ENCODE data around the gene MRPS18B.
"Not testable (repeated sequence)": the region's sequence is repeated elsewhere in the genome, so short reads cannot be mapped to it uniquely, and the experiment has no call there.

Gene MRPS18B

GRCh38 chr6:30573113-30573512 is 44.5 kb upstream of the MRPS18B start:
- H3K27me3 ChIP-seq (ENCODE audit: insufficient read depth, insufficient read length) = peaks cover 12% of the 10 kb centered on the region
- TF ChIP-seq SUZ12 (IDR thresholded peaks at IDR 0.05; ENCODE audit: extremely low read depth, insufficient read depth, insufficient read length) (no peak), YY1 (IDR thresholded peaks at IDR 0.05; ENCODE audit: insufficient read depth, insufficient read length) (no peak), ZNF274 (IDR thresholded peaks at IDR 0.05; ENCODE audit: low read depth, low read length) (no peak)
- no peak for DNase-seq (ENCODE audit: low read depth, low spot score)
- no peaks in the 10 kb centered on the region for H3K9me3 ChIP-seq (ENCODE audit: insufficient read depth, low read length)
- H3K9ac ChIP-seq (ENCODE audit: insufficient read length, low read depth) = no peak overlapping the region
- H3K36me3 ChIP-seq (ENCODE audit: insufficient read depth, insufficient read length, low read length) = peaks cover 48% of the 10 kb centered on the region
- H3K4me3 ChIP-seq (ENCODE audit: insufficient read length, low read depth) = no peak overlapping the region
- H3K4me1 ChIP-seq (ENCODE audit: insufficient read depth, insufficient read length) = no peaks in the 10 kb centered on the region

DNA sequence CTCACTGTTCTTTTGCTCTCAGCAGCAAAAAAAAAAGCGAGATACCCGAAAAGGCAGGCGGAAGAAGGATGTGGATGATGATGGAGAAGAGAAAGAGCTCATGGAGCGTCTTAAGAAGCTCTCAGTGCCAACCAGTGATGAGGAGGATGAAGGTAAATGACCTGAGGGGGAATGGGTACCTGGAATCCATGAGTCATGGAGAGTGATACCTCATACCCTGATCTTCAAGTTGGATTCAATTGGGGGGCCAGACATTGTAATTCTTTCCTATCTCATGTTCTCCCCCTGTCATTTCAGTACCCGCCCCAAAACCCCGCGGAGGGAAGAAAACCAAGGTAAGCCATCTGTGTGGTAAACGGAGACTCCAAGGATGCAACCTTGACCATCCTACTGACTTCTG is 39.6 kb upstream of the MRPS18B start:
- Histone ChIP-seq H3K9ac (ENCODE audit: insufficient read length, low read depth) (no peak overlapping the region), H3K4me3 (ENCODE audit: insufficient read length, low read depth) (no peak overlapping the region), H3K4me1 (ENCODE audit: insufficient read depth, insufficient read length) (no peaks in the 10 kb centered on the region), H3K27me3 (ENCODE audit: insufficient read depth, insufficient read length) (no peaks in the 10 kb centered on the region), H3K36me3 (ENCODE audit: insufficient read depth, insufficient read length, low read length) (peaks cover 78% of the 10 kb centered on the region), H3K9me3 (ENCODE audit: insufficient read depth, low read length) (no peaks in the 10 kb centered on the region)
- TF ChIP-seq YY1 (IDR thresholded peaks at IDR 0.05; ENCODE audit: insufficient read depth, insufficient read length) (no peak), SUZ12 (IDR thresholded peaks at IDR 0.05; ENCODE audit: extremely low read depth, insufficient read depth, insufficient read length) (no peak), ZNF274 (IDR thresholded peaks at IDR 0.05; ENCODE audit: low read depth, low read length) (no peak)
- DNase-seq (ENCODE audit: low read depth, low spot score) = no peak

GRCh38 chr6:30583921-30584320 is 33.7 kb upstream of the MRPS18B start:
- no peaks in the 10 kb centered on the region for H3K4me1 ChIP-seq (ENCODE audit: insufficient read depth, insufficient read length)
- no peak overlapping the region for H3K4me3 ChIP-seq (ENCODE audit: insufficient read length, low read depth)
- H3K9me3 ChIP-seq (ENCODE audit: insufficient read depth, low read length) = no peaks in the 10 kb centered on the region
- no peak overlapping the region for H3K9ac ChIP-seq (ENCODE audit: insufficient read length, low read depth)
- TF ChIP-seq SUZ12 (IDR thresholded peaks at IDR 0.05; ENCODE audit: extremely low read depth, insufficient read depth, insufficient read length) (no peak), YY1 (IDR thresholded peaks at IDR 0.05; ENCODE audit: insufficient read depth, insufficient read length) (no peak), ZNF274 (IDR thresholded peaks at IDR 0.05; ENCODE audit: low read depth, low read length) (no peak)
- no peaks in the 10 kb centered on the region for H3K27me3 ChIP-seq (ENCODE audit: insufficient read depth, insufficient read length)
- peaks cover 79% of the 10 kb centered on the region for H3K36me3 ChIP-seq (ENCODE audit: insufficient read depth, insufficient read length, low read length)
- DNase-seq (ENCODE audit: low read depth, low spot score) = no peak

DNA sequence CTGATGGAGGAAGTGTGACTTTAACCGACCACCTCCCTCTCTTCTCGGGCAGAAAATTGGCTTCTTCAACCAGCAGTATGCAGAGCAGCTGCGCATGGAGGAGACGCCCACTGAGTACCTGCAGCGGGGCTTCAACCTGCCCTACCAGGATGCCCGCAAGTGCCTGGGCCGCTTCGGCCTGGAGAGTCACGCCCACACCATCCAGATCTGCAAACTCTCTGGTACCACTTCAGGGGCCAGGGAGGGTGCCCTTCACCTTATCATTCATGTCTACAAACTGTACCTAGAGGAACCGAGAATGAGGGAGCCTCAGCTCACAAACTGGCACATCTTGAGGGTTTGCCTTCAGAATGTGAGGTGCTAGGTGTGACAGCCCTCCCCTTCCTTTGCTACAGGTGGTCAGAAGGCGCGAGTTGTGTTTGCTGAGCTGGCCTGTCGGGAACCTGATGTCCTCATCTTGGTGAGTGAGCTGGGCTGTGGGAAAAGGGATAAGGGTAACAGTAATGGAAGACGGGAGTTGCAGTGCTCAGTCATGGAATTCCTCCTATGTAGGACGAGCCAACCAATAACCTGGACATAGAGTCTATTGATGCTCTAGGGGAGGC is 27.8 kb upstream of the MRPS18B start:
- no peak for DNase-seq (ENCODE audit: low read depth, low spot score)
- TF ChIP-seq YY1 (IDR thresholded peaks at IDR 0.05; ENCODE audit: insufficient read depth, insufficient read length) = no peak
- no peak for TF ChIP-seq SUZ12 (IDR thresholded peaks at IDR 0.05; ENCODE audit: extremely low read depth, insufficient read depth, insufficient read length)
- no peak for TF ChIP-seq ZNF274 (IDR thresholded peaks at IDR 0.05; ENCODE audit: low read depth, low read length)
- no peaks in the 10 kb centered on the region for H3K9me3 ChIP-seq (ENCODE audit: insufficient read depth, low read length)
- H3K27me3 ChIP-seq (ENCODE audit: insufficient read depth, insufficient read length) = no peaks in the 10 kb centered on the region
- H3K9ac ChIP-seq (ENCODE audit: insufficient read length, low read depth) = no peak overlapping the region
- H3K36me3 ChIP-seq (ENCODE audit: insufficient read depth, insufficient read length, low read length) = peaks cover 80% of the 10 kb centered on the region
- no peaks in the 10 kb centered on the region for H3K4me1 ChIP-seq (ENCODE audit: insufficient read depth, insufficient read length)
- no peak overlapping the region for H3K4me3 ChIP-seq (ENCODE audit: insufficient read length, low read depth)

GRCh38 chr6:30590509-30590908 is 27.1 kb upstream of the MRPS18B start:
- no peak overlapping the region for H3K9ac ChIP-seq (ENCODE audit: insufficient read length, low read depth)
- H3K4me3 ChIP-seq (ENCODE audit: insufficient read length, low read depth) = no peak overlapping the region
- peaks cover 79% of the 10 kb centered on the region for H3K36me3 ChIP-seq (ENCODE audit: insufficient read depth, insufficient read length, low read length)
- H3K9me3 ChIP-seq (ENCODE audit: insufficient read depth, low read length) = no peaks in the 10 kb centered on the region
- H3K27me3 ChIP-seq (ENCODE audit: insufficient read depth, insufficient read length) = no peaks in the 10 kb centered on the region
- H3K4me1 ChIP-seq (ENCODE audit: insufficient read depth, insufficient read length) = no peaks in the 10 kb centered on the region
- no peak for TF ChIP-seq ZNF274 (IDR thresholded peaks at IDR 0.05; ENCODE audit: low read depth, low read length)
- TF ChIP-seq YY1 (IDR thresholded peaks at IDR 0.05; ENCODE audit: insufficient read depth, insufficient read length) = no peak
- no peak for TF ChIP-seq SUZ12 (IDR thresholded peaks at IDR 0.05; ENCODE audit: extremely low read depth, insufficient read depth, insufficient read length)
- no peak for DNase-seq (ENCODE audit: low read depth, low spot score)

GRCh38 chr6:30591008-30591407 is 26.6 kb upstream of the MRPS18B start:
- Histone ChIP-seq H3K36me3 (ENCODE audit: insufficient read depth, insufficient read length, low read length) (peaks cover 76% of the 10 kb centered on the region), H3K9ac (ENCODE audit: insufficient read length, low read depth) (no peak overlapping the region), H3K4me3 (ENCODE audit: insufficient read length, low read depth) (no peak overlapping the region), H3K27me3 (ENCODE audit: insufficient read depth, insufficient read length) (no peaks in the 10 kb centered on the region), H3K9me3 (ENCODE audit: insufficient read depth, low read length) (no peaks in the 10 kb centered on the region), H3K4me1 (ENCODE audit: insufficient read depth, insufficient read length) (no peaks in the 10 kb centered on the region)
- TF ChIP-seq YY1 (IDR thresholded peaks at IDR 0.05; ENCODE audit: insufficient read depth, insufficient read length) (no peak), ZNF274 (IDR thresholded peaks at IDR 0.05; ENCODE audit: low read depth, low read length) (no peak), SUZ12 (IDR thresholded peaks at IDR 0.05; ENCODE audit: extremely low read depth, insufficient read depth, insufficient read length) (no peak)
- no peak for DNase-seq (ENCODE audit: low read depth, low spot score)

DNA sequence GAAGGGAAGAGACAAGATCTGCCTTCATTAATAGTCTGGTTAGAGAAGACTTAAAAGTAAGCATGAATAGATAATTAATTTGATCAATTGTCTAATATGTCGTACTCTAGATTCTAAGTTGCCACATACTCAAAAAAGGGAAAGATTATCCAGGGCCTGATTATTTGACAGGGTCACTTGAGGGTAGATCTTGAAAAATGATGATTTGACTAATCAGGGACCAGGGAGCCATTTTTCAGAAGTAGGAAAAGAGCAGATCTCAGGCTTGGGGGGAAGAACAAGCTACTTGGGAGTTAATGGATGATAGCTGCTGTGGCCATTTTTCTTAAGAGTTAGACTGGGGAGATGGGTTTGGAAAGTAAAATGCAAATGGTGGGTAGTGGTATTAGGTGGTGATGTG is 25.4 kb upstream of the MRPS18B start:
- H3K9me3 ChIP-seq (ENCODE audit: insufficient read depth, low read length) = no peaks in the 10 kb centered on the region
- no peak for TF ChIP-seq ZNF274 (IDR thresholded peaks at IDR 0.05; ENCODE audit: low read depth, low read length)
- TF ChIP-seq YY1 (IDR thresholded peaks at IDR 0.05; ENCODE audit: insufficient read depth, insufficient read length) = no peak
- no peak for TF ChIP-seq SUZ12 (IDR thresholded peaks at IDR 0.05; ENCODE audit: extremely low read depth, insufficient read depth, insufficient read length)
- H3K36me3 ChIP-seq (ENCODE audit: insufficient read depth, insufficient read length, low read length) = peaks cover 65% of the 10 kb centered on the region
- DNase-seq (ENCODE audit: low read depth, low spot score) = no peak
- H3K27me3 ChIP-seq (ENCODE audit: insufficient read depth, insufficient read length) = no peaks in the 10 kb centered on the region
- no peaks in the 10 kb centered on the region for H3K4me1 ChIP-seq (ENCODE audit: insufficient read depth, insufficient read length)
- H3K9ac ChIP-seq (ENCODE audit: insufficient read length, low read depth) = no peak overlapping the region
- H3K4me3 ChIP-seq (ENCODE audit: insufficient read length, low read depth) = no peak overlapping the region

DNA sequence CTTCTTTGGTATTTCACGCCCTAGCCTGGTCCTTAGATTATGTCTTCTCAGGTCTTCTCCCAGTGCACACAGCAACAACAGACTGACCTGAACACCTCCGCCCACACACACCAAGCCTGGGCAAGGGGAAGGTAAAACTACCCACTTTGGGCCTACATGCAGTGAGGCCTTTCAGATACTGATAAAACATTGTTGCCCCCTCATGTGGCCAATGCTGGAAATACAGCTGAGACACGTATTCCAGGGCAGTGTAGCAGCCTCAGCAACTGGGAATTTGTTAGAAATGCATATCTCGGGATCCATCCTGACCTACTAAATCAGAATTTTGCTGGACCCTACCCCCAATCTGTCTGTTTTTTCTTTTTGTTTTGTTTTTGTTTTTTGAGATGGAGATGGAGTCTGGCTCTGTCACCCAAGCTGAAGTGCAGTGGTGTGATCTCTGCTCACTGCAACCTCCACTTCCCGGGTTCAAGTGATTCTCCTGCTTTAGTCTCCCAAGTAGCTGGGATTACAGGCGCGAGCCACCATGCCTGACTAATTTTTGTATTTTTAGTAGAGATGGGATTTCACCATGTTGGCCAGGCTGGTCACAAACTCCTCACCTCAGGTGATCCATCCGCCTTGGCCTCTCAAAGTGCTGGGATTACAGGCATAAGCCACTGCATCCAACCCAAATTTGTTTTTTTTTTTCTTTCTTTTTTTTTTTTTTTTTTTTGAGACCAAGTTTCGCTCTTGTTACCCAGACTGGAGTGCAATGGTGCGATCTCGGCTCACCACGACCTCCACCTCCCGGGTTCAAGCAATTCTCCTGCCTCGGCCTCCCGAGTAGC is 20.1 kb upstream of the MRPS18B start:
- not testable (repeated sequence) for H3K9ac ChIP-seq (ENCODE audit: insufficient read length, low read depth); H3K27me3 ChIP-seq (ENCODE audit: insufficient read depth, insufficient read length); H3K4me1 ChIP-seq (ENCODE audit: insufficient read depth, insufficient read length); H3K4me3 ChIP-seq (ENCODE audit: insufficient read length, low read depth); H3K9me3 ChIP-seq (ENCODE audit: insufficient read depth, low read length)
- H3K36me3 ChIP-seq (ENCODE audit: insufficient read depth, insufficient read length, low read length) = peaks cover 52% of the 10 kb centered on the region
- DNase-seq (ENCODE audit: low read depth, low spot score) = peak; percentile 44
